Transverse colon (tissue), 4 donors: ENCODE measurements around the gene CD24.

Experiments used
- EP300 ChIP-seq: sonication (generic); formaldehyde crosslinking; IDR thresholded peaks from one replicate; pipeline ENCODE4 v1.6.1; 2017; ENCODE audit warnings: antibody characterized with exemption, low read depth
- POLR2A ChIP-seq: fragments of 450-650 bp; IDR thresholded peaks from one replicate; pipeline ENCODE4 v1.6.1; 2016; ENCODE audit warnings: antibody characterized with exemption, mild to moderate bottlenecking, moderate library complexity
- POLR2AphosphoS5 ChIP-seq, 3 donors: sonication (generic); formaldehyde crosslinking; IDR thresholded peaks; one replicate each; pipeline ENCODE4 v1.6.1; 2016; ENCODE audit warnings: antibody characterized with exemption in 3 of 3
- TF ChIP-seq, protein P1 (sequence below), 5 experiments: fragments of 200-600 bp in 3 of 5; fragments of 450-650 bp in 2 of 5; sonication (generic) in 3 of 5; IDR thresholded peaks; 1 replicate in 2 of 5; 2 replicates in 3 of 5; pipeline ENCODE4 v1.5.1; 2016 to 2017; ENCODE audit warnings: antibody characterized with exemption in 5 of 5, inconsistent platforms in 3 of 5, mild to moderate bottlenecking in 2 of 5, moderate library complexity in 1 of 5

DNA sequence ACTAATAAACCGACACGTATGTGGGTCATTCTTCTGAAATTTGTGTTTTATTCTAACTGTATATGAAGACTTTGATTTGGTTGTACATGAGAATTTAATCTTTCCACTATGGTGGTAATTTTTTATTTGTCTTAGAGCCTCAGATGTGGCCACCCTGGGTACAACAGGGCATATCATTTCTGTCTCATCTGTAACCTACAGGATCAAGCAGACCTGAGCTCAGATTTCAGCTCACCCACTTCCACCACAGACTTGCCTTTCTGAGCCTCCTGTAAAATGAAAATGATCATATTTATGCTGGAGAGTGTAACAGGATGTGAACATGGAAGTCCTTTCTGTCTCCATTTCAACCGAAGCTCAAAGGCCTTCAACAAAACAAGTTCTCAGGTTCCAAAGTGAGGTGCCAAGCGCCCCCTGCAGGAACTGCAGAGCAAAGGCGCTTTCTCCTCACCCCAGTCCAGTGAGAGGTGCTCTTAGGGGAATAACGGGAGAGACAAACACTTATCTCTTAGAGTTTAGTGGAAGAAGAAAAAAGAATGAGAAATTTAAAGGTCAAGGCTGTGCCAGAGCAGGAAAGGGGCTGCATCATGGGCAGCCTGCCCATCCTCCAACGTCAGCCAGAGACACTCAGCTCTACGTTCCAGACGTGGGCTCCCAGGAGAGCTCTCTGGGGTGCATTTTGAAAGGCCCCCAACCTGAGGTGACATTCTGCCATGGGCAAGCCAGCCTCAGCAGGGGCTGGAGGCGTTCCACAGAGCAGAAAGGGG is 23.0 kb upstream of the CD24 start:
- TF ChIP-seq, protein P1, sequence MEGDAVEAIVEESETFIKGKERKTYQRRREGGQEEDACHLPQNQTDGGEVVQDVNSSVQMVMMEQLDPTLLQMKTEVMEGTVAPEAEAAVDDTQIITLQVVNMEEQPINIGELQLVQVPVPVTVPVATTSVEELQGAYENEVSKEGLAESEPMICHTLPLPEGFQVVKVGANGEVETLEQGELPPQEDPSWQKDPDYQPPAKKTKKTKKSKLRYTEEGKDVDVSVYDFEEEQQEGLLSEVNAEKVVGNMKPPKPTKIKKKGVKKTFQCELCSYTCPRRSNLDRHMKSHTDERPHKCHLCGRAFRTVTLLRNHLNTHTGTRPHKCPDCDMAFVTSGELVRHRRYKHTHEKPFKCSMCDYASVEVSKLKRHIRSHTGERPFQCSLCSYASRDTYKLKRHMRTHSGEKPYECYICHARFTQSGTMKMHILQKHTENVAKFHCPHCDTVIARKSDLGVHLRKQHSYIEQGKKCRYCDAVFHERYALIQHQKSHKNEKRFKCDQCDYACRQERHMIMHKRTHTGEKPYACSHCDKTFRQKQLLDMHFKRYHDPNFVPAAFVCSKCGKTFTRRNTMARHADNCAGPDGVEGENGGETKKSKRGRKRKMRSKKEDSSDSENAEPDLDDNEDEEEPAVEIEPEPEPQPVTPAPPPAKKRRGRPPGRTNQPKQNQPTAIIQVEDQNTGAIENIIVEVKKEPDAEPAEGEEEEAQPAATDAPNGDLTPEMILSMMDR (IDR thresholded peaks at IDR 0.05) = peak; percentile 49 to 78 (median 65)
- TF ChIP-seq POLR2AphosphoS5 (IDR thresholded peaks at IDR 0.05) (no peak), POLR2A (no peak), EP300 (no peak)
